Activated CD4-positive, CD25-positive, alpha-beta regulatory T cell (primary cell): ENCODE measurements around the gene CFDP1.
"Not testable (repeated sequence)": the region's sequence is repeated elsewhere in the genome, so short reads cannot be mapped to it uniquely, and the experiment has no call there.

Experiments used
- DNase-seq, 4 experiments: peaks; one replicate each; lab custom pipeline; 2025; lab: John Stamatoyannopoulos, UW

The CFDP1 gene

DNA sequence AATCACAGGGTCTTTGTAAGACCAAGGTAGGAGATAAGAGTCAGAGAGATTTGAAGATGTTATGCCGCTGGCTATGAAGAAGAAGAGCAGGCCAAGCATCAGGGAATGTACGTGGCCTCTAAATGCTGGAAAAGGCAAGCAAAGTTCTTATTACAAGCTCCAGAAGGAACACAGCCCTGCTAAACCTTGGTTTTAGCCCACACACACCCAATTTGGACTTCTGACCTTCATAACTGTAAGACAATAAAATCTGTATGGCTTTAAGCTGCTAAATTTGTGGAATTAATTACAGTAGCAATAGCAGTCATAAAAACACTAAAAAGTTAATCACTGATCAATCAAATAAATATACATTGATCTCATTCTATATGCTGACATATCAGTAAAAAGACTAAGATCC is 25.1 kb upstream of the CFDP1 start:
- DNase-seq: no peak

DNA sequence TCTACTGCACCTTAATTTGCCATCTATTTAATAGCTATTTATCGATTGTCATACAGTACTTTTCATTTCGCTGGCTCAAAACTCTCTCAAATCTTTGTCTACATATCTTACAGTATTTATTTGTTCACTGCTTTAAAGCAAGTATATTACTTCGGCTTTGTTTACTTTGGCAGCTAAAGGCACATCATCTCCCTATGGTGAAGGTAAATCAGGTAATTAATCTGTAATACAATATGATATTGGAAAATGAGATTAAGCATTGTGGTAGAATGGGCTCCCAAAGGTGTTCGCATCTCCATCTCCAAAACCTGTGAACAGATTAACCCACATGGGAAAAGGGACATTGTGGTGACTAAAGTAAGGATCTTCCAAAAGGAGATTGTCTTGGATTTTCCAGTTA is 24.7 kb upstream of the CFDP1 start:
- DNase-seq: no peak

DNA sequence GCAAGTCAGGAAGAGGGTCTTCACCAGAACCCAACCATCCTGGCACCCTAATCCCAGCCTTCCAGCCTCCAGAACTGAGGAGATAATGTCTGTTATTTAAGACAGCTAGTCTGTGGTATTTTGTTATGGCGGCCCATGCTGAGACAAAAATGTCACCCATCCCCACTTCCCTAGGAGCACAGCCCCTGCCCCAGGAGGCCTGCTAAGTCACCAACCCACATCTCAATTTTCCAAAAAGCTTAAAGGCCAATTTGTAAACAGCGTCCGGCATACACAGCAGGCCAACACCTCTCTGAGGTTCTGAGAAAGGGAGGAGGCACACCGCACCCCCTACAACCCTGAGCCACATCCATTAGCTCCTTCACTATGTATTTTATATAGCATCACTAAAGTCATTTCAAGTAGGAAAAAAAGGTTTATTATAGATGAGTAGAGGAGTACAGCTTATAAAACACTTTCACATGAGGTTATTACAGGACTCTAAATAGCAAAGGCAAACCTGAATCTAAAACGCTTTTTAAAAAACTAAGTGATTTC is 24.2 kb upstream of the CFDP1 start:
- no peak for DNase-seq

DNA sequence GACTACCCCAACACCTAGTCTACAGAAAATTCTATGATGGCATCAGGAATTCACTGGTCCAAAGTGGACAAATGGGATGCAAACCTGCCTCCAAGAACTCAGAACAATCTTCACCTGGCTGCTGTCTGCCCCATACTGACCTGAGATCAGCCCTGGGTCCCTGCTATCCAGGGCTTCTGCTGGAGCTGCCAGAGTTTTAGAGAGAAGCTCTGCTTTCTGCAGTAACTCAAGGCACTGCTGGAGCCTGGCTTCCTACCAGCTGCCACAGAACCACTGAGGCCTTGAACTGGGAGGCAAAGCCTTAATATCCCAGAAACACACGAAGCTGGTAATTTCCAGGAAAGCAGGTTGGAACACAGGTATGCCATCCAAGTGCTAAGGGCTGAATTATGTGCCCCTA is 23.7 kb upstream of the CFDP1 start:
- no peak for DNase-seq

DNA sequence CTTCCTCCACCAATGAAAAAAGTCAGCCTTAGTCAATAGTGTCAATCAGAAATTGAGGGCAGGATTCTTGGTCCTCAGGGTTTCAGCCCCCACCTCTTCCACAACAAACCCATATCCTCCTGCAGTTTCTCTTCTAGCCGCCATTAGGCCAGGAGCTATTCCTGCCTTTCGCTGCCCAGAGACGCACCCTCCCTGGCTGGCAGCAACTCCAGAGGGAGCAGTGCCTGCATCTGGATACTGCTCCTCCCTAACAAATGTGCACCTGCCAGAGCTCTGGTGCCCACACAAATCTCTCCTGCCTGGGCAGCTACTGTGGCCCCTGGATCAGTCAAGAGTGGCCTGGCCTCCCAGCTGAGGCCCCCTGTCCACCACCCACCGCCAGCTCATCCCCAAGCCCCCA is 23.2 kb upstream of the CFDP1 start:
- not testable (repeated sequence) for DNase-seq

DNA sequence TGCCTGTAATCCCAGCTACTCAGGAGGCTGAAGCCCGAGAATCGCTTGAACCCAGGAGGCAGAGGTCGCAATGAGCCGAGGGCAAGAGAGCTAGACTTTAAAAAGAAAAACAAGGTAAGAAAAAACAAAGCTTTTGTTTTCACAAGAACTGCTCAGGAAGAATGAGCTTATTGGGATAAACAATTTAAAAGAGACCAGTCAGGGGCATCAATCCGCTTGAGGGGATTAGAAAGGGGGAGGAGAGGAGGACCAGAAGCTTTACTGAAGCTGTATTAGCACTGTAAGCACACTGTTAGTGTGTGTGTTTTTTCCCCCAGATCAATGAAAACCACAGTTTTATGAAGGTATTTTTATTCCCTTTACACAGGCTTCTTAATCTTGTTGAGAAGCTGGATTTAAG is 22.4 kb upstream of the CFDP1 start:
- DNase-seq: no peak

DNA sequence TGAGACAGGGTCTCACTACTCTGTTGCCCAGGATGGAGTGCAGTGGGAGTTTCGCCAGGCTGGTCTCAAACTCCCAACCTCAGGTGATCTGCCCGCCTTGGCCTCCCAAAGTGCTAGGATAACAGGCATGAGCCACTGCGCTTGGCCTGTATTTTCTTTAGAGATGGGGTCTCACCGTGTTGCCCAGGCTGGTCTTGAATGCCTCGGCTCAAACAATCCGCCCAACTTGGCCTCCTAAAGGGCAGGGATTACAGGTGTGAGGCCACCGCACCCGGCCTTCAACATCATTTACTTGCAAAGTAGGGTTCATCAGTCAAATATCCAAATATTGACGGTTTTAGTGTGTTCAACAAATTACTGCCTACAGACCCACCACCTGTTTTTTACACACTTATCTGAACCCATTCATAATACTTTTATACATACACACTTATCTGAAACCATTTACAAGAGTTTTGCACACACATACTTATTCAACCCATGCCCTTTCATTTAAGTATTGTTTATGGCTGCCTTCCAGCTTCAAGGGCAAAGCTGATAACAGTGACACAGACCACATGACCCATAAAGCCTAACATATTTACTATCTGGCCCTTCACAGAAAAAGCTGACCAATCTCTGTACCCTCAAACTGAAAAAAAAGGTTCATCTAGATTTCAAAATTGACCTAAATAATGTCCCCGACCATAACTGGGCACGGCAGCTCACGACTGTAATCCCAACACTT is 19.3 kb upstream of the CFDP1 start:
- no peak for DNase-seq

DNA sequence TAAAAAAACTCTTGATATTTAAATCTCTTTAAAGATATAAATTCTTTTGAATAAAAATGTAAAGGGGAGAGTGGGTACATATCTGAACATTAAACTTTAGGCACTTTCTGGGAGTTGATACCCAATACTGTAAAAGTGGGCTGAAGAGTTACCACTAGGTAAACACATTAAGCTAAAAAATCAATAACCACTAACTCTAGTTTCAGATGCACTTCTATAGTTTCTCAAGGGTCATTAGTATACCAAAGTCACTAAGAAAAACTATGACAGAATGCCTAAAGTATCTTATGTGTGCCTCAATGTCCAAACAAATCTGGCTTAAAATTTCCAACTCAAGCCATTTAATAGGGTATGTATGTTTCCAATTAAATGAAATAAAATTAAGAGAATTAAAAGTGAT is 13.1 kb upstream of the CFDP1 start:
- DNase-seq: no peak

DNA sequence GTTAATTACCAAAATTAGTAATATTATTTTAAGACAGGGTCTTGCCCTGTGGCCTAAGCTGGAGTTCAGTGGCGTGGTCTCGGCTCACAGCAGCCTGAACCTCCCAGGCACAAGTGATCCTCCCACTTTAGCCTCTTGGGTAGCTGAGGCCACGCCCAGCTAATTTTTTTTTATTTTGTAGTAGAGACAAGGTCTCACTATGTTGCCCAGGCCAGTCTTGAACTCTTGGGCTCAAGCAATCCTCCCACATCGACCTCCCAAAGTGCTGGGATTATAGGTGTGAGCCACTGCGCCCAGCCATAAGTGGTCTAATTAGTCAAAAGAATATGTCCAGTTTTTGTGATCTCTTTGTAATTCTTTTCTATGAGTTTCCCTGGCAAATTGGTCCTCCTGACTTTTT is 12.0 kb upstream of the CFDP1 start:
- no peak for DNase-seq

DNA sequence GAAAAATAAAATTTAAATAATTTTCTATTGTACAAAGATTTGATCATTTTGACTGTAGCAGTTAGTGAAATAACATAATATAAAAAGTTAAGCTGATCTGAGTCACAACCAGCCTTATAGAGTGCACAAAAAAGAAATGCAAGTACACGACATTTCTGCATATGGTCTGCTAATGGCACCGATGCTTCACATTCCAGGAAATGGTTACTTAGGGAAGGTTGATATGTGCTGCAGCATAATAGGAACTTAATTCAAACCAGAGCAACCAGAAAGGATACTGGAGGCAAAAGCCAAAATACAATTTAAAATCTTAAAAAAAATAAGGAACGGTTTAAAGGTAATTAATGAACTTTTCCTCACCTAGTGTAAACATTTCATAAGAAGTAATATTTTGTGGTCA is 10.0 kb upstream of the CFDP1 start:
- DNase-seq: no peak

DNA sequence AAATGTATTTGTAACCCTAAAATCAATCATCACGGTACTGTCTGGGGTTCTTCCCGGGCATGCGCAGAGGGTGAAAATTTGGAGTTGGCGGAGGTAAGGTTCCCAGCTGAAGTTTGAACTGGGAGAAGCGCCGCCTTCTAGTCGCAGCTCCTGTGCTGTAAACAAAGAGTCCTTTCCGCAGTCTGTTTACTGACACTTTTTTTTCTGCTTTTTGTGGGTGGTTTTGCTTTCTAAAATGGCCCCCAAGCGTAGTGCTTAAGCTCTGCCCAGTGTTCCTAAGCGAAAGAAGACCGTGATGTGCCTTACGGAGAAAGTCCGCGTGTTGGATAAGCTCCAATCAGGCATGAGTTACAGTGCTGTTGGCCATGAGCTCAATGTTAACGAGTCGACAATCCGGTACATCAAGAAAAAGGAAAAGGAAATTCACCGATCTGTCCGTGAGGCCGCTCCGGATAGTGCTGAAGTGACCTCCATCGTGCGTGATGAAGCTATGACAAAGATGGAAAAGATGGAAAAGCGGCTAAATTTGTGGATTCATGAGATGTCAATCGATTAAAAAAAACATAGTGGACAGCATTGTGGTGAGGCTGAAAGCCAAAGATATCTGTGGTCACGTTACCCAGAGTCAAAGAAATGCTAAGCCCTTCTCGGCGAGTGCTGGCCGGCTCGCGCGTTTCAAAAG is 570 bp upstream of the CFDP1 start:
- peak in 3 of 4 experiments; percentile 54 to 63 (median 54) for DNase-seq

DNA sequence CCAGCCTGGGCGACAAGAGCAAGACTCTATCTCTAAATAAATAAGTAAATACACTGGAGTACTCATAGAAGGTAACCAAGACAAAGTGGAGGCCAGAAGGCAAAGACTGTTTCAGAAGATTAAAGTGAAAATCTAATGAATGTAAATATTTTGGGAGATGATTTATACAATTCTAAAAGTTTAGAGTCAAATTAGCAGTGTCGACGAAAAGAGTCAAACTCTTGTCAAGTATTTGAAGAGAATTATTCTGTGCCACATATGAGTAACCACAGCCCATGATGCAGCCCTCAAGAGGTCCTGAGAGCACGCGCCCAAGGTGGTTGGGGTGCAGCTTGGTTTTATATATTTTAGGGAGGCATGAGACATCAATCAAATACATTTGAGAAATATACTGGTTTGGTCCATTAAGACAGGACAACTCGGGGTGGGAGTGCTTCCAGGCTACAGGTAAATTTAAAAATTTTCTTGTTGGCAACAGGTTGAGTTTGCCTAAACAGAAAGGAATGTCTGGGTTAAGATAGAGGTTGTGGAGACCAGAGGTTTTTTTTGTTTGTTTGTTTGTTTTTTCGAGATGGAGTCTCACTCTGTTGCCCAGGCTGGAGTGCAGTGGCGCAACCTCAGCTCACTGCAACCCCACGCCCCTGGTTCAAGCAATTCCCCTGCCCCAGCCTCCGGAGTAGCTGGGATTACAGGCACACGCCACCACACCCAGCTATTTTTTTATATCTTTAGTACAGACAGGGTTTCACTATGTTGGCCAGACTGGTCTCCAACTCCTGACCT is 3.5 kb downstream of the CFDP1 start:
- DNase-seq: no peak

DNA sequence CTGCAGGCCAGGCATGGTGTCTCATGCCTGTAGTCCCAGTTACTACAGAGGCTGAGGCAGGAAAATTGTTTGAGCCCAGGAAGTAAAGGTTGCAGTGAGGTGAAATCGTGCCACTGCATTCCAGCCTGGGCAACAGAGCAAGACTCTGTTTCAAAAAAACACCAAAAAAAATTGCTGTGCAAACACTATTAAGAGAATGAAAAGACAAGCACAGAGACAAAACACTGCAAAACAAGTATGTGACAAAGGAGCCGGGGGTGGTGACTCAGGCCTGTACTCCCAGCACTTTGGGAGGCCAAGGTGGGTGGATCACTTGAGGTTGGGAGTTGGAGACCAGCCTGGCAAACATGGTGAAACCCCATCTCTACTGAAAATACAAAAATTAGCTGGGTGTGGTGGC is 6.8 kb downstream of the CFDP1 start:
- DNase-seq: not testable (repeated sequence)

DNA sequence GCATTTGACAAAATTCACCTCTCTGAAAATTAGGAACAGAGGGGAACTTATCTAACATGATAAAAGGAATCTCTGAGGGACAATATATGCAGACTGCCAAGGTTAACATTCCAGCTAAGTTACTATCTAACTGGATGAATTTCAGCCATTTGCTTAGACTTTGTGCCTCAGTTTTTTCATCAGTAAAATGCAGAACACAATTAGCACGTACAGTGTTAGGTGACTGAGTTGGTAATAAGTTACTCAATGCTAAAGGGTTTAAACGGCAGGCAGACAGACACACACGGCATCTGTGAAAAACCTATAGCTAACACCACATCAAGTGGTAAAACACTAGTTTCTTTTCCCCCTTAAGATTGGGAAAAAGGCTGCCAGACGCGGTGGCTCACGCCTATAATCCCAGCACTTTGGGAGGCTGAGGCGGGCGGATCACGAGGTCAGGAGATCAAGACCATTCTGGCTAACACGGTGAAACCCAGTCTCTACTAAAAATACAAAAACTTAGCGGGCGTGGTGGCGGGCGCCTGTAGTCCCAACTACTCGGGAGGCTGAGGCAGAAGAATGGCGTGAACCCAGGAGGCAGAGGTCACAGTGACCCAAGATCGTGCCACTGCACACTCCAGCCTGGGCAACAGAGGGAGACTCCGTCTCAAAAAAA is 9.1 kb downstream of the CFDP1 start:
- DNase-seq: not testable (repeated sequence)

DNA sequence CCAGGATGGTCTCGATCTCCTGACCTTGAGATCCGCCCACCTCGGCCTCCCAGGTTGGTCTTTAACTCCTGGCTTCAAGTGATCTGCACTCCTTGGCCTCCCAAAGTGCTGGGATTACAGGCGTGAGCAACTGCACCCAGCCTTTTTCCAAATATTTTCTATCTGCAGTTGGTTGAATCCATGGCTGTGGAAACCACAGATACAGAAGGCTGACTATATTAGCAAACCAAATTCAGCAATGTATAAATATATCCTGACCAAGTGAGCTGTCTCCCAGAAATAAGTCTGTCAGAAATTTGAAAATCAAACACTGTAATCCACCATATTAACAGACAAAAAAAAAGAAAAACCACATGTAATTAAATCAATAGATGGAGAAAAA is 9.6 kb downstream of the CFDP1 start:
- no peak for DNase-seq

DNA sequence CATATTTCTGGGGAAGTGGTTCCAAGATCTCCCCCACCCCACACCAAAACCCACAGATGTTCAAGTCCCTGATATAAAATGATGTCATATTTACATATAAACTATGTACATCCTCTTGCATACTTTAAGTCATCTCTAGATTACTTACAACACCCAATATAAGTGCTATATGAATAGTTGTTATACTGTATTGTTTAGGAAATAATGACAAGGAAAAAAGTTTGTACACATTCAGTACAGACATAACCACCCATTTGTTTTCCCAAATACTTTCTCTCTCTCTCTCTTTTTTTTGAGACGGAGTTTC is 11.5 kb downstream of the CFDP1 start:
- no peak for DNase-seq

DNA sequence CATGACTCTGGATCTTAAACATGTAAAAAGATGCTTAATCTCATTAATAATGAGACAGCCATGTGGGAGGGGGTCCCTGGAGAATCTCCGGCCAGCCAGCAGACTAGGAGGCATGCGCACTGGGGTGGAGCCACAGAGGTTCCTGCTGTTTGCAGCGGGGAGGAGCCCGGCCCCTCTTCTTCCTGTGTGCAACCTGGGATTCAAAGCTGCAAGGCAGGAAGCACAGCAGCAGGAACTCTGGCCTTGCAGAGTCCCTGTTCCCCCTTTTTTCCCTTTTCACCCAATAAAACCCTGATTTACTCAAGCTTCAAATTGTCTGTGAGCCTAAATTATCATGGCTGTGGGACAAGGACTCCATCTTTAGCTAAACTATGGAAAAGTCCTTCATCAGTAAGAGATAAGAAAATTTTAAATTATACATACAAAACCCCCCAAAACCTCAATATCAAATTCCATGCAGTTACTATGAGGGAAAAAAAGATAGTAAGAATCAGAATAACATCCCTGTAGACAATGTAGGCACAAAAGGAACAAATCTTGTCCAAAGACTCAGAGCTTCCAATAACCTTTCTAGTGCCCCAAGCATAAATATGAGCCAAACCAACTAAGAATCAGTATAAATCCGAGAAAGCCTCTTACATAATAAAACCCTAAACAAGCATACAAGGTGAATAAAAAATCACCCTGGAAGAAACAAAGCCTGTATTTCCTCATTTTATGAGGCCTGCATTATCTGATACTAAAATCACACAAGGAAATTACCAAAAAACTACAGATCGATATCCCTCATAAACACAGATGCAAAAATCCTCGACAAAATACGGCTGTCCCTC is 12.1 kb downstream of the CFDP1 start:
- no peak for DNase-seq

DNA sequence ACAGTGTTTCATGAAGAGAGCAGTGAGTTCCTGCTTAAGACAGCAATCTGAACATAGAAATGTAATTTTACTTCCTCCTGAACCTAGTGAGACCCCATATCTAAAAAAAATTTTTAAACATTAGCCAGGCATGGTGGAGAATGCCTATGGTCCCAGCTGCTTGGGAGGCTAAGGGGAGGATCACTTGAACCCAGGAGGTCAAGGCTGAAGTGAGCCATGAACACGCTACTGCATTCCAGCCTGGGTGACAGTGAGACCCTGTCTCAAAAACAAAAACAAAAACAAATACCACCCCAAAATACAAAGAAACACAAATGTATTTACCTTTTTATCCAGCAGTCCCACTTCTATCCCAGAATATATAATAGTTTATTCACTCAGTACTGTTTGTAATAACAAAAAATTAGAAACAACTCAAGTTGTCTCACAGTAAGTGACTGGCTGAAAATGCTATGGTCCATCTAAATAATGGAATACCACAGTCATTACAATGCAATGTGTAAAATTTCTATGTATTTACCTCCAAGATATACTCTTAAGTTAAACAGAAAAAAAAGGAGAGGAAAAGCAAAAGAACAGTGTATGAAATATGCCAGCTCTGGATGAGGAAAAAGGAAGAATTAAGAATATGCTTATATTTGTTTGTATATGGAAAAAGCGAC is 16.3 kb downstream of the CFDP1 start:
- DNase-seq: no peak

DNA sequence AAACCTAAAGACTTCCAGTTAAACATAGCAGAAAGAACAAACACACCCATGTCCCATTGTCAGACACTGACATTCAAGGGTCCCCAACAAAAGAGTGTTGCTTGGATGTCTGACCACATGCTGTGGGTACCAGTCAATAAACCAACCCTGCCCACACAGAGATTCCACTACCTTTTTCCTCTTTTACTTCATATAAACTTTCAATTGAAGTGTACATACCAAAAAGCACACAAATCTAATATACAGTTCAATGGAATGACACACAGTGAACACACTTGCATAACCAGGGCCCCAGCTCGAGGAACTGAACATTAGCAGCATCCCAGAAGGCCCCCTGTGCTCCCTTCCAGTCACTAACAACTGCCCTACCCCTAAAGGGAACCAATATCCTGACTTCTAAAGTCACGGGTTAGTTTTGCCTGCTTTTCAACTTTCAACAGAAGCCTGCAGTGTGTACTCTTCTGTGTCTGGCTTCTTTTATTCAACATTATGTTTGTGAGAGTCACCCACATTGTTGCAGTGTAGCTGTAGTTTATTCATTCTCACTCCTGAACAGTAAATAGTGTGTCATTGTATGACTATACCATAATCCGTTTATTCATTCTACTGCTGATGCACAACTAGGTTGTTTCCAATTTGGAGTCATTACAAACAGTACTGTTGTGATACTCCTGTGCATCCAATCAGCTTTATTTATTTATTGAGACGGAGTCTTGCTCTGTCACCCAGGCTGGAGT is 18.0 kb downstream of the CFDP1 start:
- DNase-seq: no peak

DNA sequence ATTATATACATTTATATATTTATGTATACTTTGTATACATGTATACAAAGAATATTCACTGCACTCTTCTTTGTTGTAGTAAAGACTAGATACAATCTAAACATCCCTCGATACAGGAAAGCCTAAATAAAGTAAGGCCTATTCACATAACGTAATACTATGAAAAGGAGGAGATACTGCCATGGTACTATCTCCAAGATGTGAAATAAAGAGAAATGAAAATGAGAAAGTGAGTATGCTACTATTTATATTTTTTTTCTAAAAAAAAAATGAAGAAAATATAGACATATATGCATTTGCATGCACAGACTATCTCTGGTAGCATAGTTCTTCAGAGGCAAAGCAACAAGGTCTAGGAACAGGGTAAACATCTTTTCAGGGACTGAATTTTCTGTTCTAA is 19.4 kb downstream of the CFDP1 start:
- DNase-seq: no peak
